ENCODE data around the gene FAM131A. TPM values are rescaled to one million over a fixed set of nuclear protein-coding genes. Genes with fewer than 3 reads are reported as not detected.

Gene FAM131A
- total RNA-seq, 8 experiments from 2014 or later, result 7.1 to 46.1 (median 30.7) TPM

DNA sequence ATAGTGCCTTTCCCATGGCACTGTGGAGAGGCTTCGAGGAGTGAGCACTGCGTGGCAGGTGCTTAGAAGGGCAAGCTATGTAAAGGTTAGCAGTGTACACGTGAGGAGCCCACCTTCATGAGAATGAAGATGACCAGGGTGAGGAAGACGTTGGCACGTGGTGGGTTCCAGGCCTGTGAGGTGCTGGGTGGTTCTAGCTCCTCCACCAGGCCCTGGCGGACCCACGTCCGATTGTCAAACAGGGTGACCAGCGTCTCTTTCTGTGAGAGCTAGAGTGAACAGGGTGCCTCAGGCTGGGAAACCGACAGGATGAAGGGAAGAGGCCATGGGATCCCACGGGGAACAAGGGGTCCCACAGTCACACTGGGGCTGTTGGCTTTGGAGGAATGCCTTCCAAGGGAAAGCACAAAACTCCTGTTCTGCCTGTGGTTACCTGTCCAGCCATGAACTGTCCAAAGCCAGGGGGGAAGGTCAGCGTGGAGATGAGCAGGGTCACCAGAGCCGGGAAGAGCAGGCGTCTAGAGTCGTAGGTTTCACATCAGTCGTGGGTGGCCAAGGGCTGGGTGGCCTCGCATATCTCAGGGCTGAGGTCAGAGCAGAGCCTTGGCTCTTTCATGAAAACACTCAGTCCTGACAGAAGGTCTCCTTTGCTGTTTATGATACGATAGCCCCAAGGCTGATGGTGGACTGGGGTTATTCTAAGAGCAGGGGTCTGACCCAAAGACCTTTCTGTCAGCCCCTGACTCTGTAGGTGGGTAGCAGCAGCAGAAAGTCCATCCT lies 18.1 kb downstream of the FAM131A start:
- peak in 1 of 8 experiments; percentile 6 for ATAC-seq (replicated peaks in 6 of 8)
- no peak overlapping the region for H3K4me3 ChIP-seq
- WGBS, 10 experiments, result 75 to 100% (median 94%) methylated on average over 1 to 4 of the region's 18 CpGs; no CpG with 5 or more reads in 4 of the 10 experiments
- H3K27ac ChIP-seq, result no peak overlapping the region
- H3K4me1 ChIP-seq (replicated peaks in 1 of 2), result peaks cover 14 to 17% of the 10 kb centered on the region in 2 donors
- in situ Hi-C loops (cut with MboI; ENCODE audit: low pct_unique_long_range_greater_than_20kb in 2 of 9, low sequenced_read_pairs in 9 of 9, unreplicated experiment in 9 of 9), result loop anchor here in 5 of 9 experiments (25.0 kb wide), 3 partner anchors 182 to 432 kb away; no protein-coding TSS in a partner anchor

DNA sequence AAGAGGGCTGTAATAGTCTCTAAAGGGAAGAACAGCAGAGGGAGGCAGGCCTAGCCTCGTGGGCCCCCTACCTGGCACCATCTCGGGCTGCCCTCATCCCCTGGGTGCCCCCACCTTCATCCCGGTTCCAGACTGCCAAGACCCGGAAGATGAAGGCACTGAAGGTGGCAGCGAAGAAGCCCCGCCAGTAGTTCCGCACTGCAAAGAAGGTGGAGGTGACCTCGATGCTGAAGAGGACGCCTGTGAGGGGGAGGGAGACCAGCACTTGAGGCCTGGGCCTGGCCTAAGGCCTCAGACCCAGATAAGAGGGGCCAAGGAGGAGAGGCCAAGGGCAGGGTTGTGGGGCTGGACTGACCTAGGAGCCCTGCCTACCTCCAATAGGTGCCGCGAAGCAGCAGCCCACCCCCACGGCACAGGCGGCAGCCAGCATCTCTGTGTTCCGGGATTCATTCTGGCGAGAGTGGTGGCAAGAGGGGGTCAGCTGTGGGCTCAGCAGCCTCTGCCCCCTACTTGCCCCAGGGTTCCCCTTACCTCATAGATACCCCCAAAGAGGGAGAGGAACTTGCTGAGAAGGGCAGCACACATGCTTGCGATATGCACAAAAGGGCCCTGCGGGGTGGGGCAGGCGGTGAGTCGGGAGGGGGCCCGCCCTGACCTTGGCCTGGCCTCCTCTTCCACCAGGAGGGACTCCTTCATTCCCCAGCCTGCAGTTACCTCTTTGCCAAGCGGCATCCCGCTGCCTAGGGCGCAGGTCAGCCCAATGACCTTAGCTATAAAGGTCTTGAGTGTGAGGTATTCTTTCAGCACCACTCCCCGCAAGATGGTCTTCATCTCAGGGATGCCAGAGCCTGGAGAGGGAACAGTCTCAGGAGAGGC lies 20.1 kb downstream of the FAM131A start:
- no peak overlapping the region for H3K27ac ChIP-seq
- peaks cover 14 to 20% of the 10 kb centered on the region in 2 donors for H3K4me1 ChIP-seq (replicated peaks in 1 of 2)
- in situ Hi-C loops (cut with MboI; ENCODE audit: low pct_unique_long_range_greater_than_20kb in 2 of 9, low sequenced_read_pairs in 9 of 9, unreplicated experiment in 9 of 9), result loop anchor here in 5 of 9 experiments (25.0 kb wide), 3 partner anchors 180 to 430 kb away; no protein-coding TSS in a partner anchor
- ATAC-seq (replicated peaks in 6 of 8), result no peak
- WGBS, 10 experiments, result 90 to 100% (median 90%) methylated on average over 2 to 4 of the region's 24 CpGs; no CpG with 5 or more reads in 3 of the 10 experiments
- H3K4me3 ChIP-seq, result no peak overlapping the region

DNA sequence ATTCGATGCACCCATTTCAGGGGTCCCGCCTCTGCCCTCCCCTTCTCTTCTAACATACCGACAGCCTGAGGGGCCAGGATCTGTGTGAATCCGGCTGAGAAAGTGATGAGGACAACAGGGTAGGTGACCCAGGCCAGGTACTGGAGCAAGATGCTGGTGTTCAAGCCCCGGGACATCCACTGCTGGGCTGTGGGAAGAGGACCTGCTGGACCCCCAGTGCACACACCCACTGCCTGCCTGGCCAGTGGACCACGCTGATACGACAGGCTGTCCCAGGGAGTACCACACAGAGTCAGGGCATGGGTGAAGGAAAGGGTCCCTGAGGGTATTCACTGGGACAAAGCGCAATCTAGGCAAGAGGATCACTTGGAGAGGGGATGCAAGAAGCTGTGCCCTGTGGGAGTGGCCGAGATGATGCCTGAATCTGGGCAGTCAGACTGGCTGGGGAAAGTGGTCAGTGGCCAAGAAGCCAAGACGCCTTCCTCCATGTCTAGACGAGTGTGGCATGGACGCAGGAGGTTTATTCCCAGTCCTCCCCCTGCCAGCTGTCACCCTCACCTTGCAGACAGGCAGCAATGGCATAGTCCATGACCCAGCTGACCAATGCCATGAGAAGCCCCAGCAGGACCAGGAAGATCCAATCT lies 20.8 kb downstream of the FAM131A start:
- H3K4me3 ChIP-seq, result no peak overlapping the region
- ATAC-seq (replicated peaks in 6 of 8), result no peak
- H3K27ac ChIP-seq, result no peak overlapping the region
- peaks cover 14 to 20% of the 10 kb centered on the region in 2 donors for H3K4me1 ChIP-seq (replicated peaks in 1 of 2)
- in situ Hi-C loops (cut with MboI; ENCODE audit: low pct_unique_long_range_greater_than_20kb in 2 of 9, low sequenced_read_pairs in 9 of 9, unreplicated experiment in 9 of 9), result loop anchor here in 5 of 9 experiments (25.0 kb wide), 3 partner anchors 179 to 429 kb away; no protein-coding TSS in a partner anchor
- 80 to 100% (median 97%) methylated on average over 2 to 5 of the region's 12 CpGs; no CpG with 5 or more reads in 4 of the 10 experiments for WGBS, 10 experiments

DNA sequence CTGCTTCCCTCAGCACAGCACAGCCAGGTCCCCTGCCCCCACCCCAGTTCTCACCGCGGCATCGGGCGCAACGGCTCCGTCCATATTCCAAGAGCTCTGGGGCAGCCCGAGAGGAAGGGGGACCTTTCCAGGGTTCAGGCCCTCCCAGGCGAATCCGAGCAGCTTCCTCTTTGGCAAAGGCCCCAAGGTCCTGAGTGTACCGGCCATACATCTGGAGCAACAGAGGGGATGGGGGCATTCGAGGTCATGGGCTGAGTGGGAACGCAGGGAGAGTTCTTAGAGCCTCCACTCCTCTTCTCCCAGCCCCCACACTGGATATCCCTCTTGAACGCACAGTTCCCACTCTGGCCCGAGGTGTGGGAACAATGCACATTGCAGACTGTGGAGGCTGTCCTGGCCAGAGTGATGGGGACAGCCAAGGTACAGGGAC lies 21.5 kb downstream of the FAM131A start:
- ATAC-seq (replicated peaks in 6 of 8), result no peak
- 40 to 86% (median 73%) methylated on average over 1 to 9 of the region's 14 CpGs; no CpG with 5 or more reads in 7 of the 10 experiments for WGBS, 10 experiments
- in situ Hi-C loops (cut with MboI; ENCODE audit: low pct_unique_long_range_greater_than_20kb in 2 of 9, low sequenced_read_pairs in 9 of 9, unreplicated experiment in 9 of 9), result loop anchor here in 5 of 9 experiments (25.0 kb wide), 3 partner anchors 178 to 428 kb away; no protein-coding TSS in a partner anchor
- Histone ChIP-seq H3K4me3 (no peak overlapping the region), H3K4me1 (replicated peaks in 1 of 2) (peaks cover 15 to 22% of the 10 kb centered on the region in 2 donors), H3K27ac (no peak overlapping the region)

DNA sequence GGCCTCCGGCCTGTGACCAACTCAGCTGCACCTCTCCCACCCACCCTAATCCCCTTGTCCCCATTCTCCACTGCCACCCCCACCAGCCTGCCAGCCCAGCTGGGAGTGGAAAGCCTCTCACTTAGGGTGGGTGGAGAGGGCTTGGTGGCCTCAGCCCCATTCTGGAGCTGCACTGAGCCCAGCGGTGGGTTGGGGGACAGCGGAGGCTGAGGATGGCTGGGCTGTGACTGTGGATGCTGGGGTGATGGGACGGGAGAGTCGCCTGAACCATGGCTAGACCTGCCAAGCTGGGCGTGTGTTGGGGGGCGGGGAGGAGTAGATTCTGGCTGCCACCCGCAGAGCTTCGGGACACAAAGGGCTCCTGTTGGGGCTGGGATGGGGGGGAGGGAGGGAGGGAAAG lies 22.2 kb downstream of the FAM131A start:
- no CpG with 5 or more reads among the region's 9 CpGs for WGBS, 10 experiments
- Histone ChIP-seq H3K27ac (no peak overlapping the region), H3K4me3 (peak overlapping the region; percentile 56 to 78 (median 67)), H3K4me1 (replicated peaks in 1 of 2) (peaks cover 22 to 29% of the 10 kb centered on the region in 2 donors)
- in situ Hi-C loops (cut with MboI; ENCODE audit: low pct_unique_long_range_greater_than_20kb in 2 of 9, low sequenced_read_pairs in 9 of 9, unreplicated experiment in 9 of 9), result loop anchor here in 5 of 9 experiments (25.0 kb wide), 3 partner anchors 178 to 428 kb away; no protein-coding TSS in a partner anchor
- ATAC-seq (replicated peaks in 6 of 8), result no peak

DNA sequence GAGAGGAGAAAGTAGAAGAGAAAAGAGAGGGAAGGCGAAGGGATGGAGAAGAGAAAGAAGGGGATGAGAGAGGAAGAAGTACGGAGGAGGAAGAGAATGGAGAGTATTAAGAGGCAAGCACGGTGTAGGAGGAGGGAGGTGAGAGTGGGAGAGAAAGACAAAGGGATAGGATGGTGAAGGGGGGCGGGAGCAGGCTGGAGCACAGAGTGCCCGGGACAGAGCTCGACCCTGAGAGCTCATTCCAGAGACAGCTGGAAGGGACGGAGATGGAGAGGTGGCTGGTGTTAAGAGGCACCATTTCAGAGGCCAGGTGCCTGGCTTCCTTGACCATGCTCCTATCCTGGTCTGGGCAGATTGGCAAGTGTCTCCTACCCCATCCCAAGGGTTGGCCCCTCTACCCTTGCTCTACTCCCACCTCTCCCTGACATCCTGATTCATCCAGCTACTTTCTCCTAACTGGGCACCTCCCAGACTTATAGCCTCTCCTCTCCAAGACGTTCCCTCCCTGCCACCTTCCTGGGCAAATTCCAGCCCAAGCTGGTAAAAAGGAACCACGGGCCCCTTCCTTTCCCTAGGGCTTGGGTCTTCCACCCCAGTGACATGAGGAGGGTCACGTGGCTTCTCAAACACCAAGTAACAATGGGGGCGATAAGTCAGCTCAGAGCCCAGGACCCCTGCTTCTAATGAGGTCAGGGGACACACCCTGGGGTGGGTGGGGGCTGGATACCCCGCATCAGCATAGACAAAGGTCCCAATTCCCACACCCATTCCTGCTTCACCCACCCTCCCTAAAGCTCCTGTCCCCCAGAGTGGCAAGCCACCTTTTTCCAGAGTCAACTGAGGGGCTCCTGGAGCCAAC lies 22.9 kb downstream of the FAM131A start:
- ATAC-seq (replicated peaks in 6 of 8), result no peak
- WGBS, 10 experiments, result 0 to 85% (median 14%) methylated on average over 1 to 7 of the region's 12 CpGs; no CpG with 5 or more reads in 3 of the 10 experiments
- in situ Hi-C loops (cut with MboI; ENCODE audit: low pct_unique_long_range_greater_than_20kb in 2 of 9, low sequenced_read_pairs in 9 of 9, unreplicated experiment in 9 of 9), result loop anchor here in 5 of 9 experiments (25.0 kb wide), 3 partner anchors 177 to 427 kb away; no protein-coding TSS in a partner anchor
- Histone ChIP-seq H3K4me3 (peak overlapping the region; percentile 56 to 78 (median 67)), H3K27ac (peak overlapping the region; percentile 99 to 100), H3K4me1 (replicated peaks in 1 of 2) (peaks cover 23 to 30% of the 10 kb centered on the region in 2 donors)

DNA sequence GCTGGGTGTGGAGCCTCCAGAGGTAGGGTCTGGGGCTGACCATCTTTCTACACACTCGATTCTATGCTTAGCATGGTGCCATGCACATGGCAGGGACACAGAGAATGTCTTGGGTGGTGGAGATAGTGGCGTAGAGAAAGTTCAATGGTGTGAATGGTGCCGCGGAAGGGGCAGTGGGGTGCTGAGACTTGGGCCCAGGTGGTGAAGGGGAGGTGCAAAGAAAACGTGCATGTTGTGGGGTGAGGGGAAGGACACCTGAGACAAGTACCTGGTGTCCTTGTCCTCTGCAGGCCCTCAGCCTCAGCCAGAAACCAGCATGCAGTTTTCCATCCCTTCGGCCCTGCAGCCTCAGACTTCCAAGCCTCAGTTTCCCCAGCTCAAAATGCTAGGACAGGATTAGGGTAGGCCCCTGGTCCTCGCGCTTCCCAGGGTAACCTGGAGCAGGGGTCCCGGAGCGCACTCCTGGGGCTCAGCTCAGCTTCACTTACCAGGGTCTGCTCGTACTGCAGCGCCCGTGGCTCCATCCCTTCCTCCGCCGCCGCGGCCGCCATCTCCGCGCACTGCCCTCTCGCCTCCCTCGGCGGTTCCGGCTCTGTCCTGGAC lies 23.6 kb downstream of the FAM131A start:
- WGBS, 10 experiments, result 0 to 8% (median 0%) methylated on average over 1 to 7 of the region's 24 CpGs; no CpG with 5 or more reads in 5 of the 10 experiments
- in situ Hi-C loops (cut with MboI; ENCODE audit: low pct_unique_long_range_greater_than_20kb in 2 of 9, low sequenced_read_pairs in 9 of 9, unreplicated experiment in 9 of 9), result loop anchor here in 5 of 9 experiments (25.0 kb wide), 3 partner anchors 176 to 426 kb away; no protein-coding TSS in a partner anchor
- Histone ChIP-seq H3K4me3 (peak overlapping the region; percentile 56 to 78 (median 67)), H3K4me1 (replicated peaks in 1 of 2) (peaks cover 23 to 30% of the 10 kb centered on the region in 2 donors), H3K27ac (peak overlapping the region; percentile 99 to 100)
- ATAC-seq (replicated peaks in 6 of 8), result no peak

DNA sequence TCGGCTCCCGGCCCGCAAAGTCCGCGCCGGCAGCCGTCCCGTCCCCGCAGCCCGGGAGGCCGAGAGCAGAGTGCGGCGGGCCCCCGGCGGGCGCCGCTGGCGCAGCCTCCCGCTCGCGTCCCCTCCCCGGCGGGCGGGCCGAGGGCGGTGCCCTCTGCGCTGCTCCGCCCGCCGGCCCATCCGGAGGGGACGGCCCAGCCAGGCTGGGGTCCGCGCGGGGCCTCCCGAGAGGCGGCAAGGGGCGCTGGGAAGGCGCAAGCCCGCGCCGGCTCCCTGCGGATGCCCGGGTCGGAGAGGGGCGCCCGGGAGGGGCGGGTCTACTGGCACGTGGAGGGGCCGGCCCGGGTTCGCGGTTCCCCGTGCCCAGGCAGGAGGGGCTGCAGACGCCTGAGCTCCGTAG lies 24.1 kb downstream of the FAM131A start, which contains the start of the genes CLCN2 and POLR2H:
TSS of gene CLCN2 (minus strand) at position 74 of the 400 bp plus-strand sequence. CDS start 126 bp downstream, outside the sequence.
TSS of gene POLR2H (plus strand) at position 179 of the 400 bp plus-strand sequence. CDS start 1,783 bp downstream, outside the sequence.
- ATAC-seq (replicated peaks in 6 of 8), result peak; percentile 15 to 59 (median 52)
- 0% methylated on average over 1 of the region's 56 CpGs; no CpG with 5 or more reads in 8 of the 10 experiments for WGBS, 10 experiments
- peak within 1 kb of the TSS; percentile 56 to 78 (median 67) for H3K4me3 ChIP-seq
- H3K27ac ChIP-seq, result peak within 1 kb of the TSS; percentile 99 to 100
- in situ Hi-C loops (cut with MboI; ENCODE audit: low pct_unique_long_range_greater_than_20kb in 2 of 9, low sequenced_read_pairs in 9 of 9, unreplicated experiment in 9 of 9), result loop anchor here in 5 of 9 experiments (25.0 kb wide), 3 partner anchors 176 to 426 kb away; no protein-coding TSS in a partner anchor
- peaks cover 23 to 30% of the 10 kb centered on the region in 2 donors for H3K4me1 ChIP-seq (replicated peaks in 1 of 2)

DNA sequence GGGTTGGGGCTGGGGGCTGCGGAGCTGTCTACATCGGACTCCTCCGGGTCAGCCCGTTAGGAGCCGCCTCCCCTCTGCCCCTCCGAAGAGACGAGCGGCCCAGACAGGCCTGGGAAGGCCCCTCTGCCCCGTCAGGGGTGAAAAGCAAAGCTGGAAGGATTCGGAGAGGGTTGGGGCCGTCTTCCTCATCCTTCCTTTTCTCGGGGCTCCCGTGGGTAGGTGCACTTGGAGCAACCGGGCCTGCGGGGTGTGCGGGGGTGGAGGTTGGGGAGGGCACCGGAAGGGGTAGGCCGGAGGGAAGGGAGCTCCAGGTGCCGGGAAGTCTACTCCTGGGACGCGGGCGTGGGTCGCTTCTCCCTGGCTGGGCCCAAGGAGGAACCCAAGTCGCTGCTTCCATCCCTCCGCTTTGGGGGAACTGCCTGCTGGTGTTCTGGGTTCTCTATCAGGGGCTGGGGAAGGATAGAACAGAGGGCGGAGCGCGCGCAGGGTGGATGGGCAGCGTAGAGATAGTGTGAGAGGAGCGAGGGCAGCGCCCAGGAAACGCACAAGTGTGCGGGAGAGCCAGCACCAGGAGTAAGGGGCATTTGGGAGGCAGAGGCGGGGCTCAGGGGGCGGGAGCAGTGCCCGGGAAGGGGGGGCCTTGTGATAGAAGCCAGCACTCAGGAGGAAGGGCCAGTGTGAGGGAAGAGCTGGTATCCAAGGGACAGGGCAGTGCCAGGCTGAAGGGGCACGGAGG lies 24.7 kb downstream of the FAM131A start:
- peak; percentile 9 to 36 (median 25) for ATAC-seq (replicated peaks in 6 of 8)
- in situ Hi-C loops (cut with MboI; ENCODE audit: low pct_unique_long_range_greater_than_20kb in 2 of 9, low sequenced_read_pairs in 9 of 9, unreplicated experiment in 9 of 9), result loop anchor here in 5 of 9 experiments (25.0 kb wide), 3 partner anchors 175 to 425 kb away; no protein-coding TSS in a partner anchor
- peaks cover 23 to 30% of the 10 kb centered on the region in 2 donors for H3K4me1 ChIP-seq (replicated peaks in 1 of 2)
- H3K27ac ChIP-seq, result peak overlapping the region; percentile 99 to 100
- whole genome bisulfite sequencing, 10 experiments, result 0% methylated on average over 4 of the region's 38 CpGs; no CpG with 5 or more reads in 9 of the 10 experiments
- H3K4me3 ChIP-seq, result peak overlapping the region; percentile 56 to 78 (median 67)
